UCSD-AML1 (cell line): ENCODE results near the gene AQP7.
"Not testable (repeated sequence)": the region's sequence is repeated elsewhere in the genome, so short reads cannot be mapped to it uniquely, and the experiment has no call there.

Experiments used
- DNase-seq: peaks from one replicate; lab custom pipeline; 2025; ENCODE audit not compliant: unreplicated experiment; lab: John Stamatoyannopoulos, UW

The AQP7 gene

GRCh38 chr9:33434317-33435105 lies 32.1 kb upstream of the AQP7 start:
- no peak for DNase-seq

- DNase-seq: no peak
These were observed 31.5 kb upstream of the AQP7 start for GRCh38 chr9:33433871-33434270.

- DNase-seq: no peak
These were observed 29.1 kb upstream of the AQP7 start for GRCh38 chr9:33431420-33431819.

GRCh38 chr9:33430942-33431341 lies 28.6 kb upstream of the AQP7 start:
- DNase-seq: no peak

- DNase-seq: no peak
These were observed 27.1 kb upstream of the AQP7 start for GRCh38 chr9:33429256-33429985.

- DNase-seq: no peak
These were observed 24.5 kb upstream of the AQP7 start for GRCh38 chr9:33426843-33427293.

- no peak for DNase-seq
These were observed 22.8 kb upstream of the AQP7 start for GRCh38 chr9:33425128-33425533.

DNA sequence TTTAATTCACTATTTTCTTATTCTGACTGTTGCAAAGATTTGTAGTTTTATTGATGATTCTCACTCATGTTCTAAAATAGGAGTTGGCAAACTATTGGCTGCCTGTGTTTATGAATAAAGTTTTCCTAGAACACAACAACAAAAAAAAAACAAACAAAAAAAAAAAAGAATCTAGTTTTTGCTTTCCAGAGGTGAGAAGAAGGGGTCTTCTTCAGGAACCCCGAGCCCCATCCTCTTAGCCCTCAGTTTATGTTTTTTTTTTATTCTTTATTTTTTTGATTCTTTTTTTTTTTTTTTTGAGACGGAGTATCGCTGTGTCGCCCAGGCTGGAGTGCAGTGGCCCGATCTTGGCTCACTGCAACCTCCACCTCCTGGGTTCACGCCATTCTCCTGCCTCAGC lies 22.1 kb upstream of the AQP7 start:
- not testable (repeated sequence) for DNase-seq

- not testable (repeated sequence) for DNase-seq
These were observed 21.7 kb upstream of the AQP7 start for GRCh38 chr9:33424043-33424442.

GRCh38 chr9:33419708-33420303 lies 17.4 kb upstream of the AQP7 start:
- DNase-seq: no peak

- DNase-seq: no peak
These were observed 15.7 kb upstream of the AQP7 start for GRCh38 chr9:33418090-33418489.

DNA sequence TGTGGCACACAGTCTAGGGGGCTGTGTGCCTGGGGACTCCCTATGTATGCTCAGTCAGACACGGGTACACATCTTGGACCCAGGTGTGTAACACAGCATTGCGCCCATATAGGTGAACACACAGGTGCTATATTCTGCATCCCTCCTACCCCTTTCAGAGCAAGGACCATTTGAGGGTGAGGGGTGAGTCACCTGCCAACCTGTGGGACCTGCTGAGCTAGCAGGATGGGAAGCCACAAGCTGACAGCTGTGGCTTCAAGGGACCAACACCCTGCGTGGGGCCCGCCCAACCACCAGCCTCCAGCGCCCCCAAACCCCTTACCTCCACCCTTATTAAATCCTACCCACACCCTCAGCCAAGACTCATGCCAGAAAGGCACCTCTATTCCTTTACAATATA lies 14.6 kb upstream of the AQP7 start:
- no peak for DNase-seq

DNA sequence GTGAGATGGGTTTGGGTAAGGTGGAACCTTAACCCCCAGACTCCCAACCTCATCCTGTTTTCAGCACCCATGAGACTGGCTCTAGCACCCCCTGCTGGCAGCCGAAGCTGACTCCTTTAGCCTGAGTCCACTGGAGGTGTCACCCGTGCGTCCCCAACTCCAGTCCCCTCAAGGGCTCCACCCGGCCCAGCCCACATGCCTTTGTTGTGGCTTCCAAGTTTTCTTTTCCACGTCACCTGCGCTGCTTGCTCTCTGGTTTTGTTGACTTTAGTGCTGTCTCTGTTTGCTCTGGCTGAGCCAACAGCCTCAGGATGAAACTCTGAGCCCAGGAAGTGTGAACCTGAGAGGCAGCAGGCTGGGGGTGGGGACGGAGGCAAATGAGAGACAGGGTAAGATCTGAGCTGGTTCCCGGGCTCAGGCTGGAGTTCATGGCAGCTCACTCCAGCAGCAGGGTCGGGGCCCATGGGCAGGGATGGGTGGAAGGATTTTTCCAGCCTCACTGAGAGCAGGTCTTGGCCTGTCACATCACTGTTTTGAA lies 13.2 kb upstream of the AQP7 start:
- peak; percentile 65 for DNase-seq

DNA sequence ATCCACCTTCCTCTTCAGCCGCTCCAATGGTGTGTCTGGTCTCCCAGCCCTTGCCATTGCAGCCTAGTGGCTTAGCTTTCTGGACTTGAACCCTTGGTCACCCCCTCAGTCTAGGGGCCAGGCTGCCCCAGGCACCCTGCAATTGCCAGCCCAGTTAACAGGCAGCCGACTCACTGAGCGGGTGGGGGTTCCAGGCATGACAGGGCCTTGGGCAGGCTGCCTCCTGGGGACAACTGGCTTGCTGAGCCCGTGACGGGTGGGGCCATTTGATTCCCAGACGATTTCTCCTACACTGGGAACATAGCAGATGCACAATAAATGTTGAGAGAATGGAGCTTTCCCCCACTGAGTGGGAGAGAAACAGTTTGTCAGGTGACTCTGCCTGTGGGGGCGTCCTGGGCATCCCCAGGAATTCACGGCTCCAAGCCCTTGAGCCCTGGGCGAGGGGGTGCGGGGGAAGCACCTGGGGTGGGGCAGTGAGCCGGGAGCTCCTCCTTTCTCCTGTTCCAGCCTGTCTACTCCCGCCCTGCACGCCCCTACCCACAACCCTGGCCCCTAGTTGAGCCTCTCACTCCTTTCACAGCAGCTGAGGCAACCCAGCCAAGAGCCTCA lies 12.6 kb upstream of the AQP7 start:
- no peak for DNase-seq

DNA sequence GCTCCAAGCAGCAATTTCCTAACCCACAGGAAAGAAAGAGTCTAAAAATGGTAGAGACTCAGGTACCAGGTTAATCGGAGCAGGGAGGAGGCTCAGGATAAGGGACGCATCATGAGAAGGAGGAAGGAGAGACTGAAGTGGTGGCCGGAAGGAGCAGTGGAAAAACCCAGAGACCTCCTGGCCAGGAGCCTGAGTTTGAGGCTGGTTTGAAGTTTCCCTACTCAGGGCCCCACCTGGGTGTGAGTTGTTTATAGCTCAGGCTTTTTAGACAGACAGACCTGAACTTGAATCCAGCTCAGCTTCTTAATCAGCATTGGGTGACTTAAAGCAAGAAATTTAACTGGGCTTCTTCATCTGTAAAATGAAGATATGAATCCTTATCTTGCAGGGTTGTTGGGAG lies 11.9 kb upstream of the AQP7 start:
- no peak for DNase-seq

GRCh38 chr9:33408087-33408486 lies 5.7 kb upstream of the AQP7 start:
- DNase-seq: no peak

DNA sequence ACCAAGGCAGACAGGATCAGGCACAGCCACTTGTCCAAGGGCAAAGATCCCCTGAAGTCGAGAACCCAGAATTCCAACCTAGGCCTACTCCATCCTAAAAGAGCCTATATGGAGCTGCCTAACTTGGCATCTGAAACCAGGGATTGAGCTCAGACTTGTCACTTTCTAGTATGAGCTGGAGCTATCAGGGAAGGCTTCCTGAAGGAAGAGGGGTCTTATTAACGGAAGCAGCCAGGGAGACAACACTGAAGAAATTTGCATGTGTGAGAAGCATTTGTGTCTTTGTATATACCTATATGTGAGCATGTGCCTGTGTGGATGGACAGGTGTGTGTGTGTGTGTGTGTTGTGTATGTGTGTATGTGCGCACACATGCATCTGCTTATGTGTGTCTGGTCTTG lies 4.7 kb upstream of the AQP7 start:
- no peak for DNase-seq

DNA sequence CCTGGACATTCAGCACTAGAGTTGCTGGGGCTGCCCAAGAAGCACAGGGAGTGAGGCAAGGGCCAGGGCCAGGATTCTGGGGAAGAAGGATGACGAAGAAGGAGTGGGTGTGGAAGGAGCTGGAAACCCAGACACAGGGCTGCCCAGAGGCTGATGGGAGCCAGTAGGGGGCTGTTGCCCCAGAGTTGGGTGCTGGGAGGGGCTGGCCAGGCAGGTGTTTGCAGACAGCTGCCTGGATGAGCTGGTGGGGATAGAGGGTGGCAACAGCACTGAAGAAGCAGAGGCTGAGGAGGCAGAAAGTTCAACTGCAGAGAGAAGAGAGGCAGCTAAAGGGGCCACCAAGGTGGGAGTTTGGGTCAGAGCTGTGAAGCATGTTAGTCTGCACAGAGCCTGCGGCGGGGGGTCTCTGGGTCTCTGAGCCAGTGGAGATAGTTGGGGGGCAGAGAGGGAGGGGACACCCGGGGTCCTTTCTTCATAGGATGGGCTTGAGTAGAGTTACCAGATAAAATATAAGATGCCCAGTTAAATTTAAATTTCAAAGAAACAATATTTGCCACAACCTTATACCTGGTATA lies 2.5 kb upstream of the AQP7 start:
- DNase-seq: no peak

DNA sequence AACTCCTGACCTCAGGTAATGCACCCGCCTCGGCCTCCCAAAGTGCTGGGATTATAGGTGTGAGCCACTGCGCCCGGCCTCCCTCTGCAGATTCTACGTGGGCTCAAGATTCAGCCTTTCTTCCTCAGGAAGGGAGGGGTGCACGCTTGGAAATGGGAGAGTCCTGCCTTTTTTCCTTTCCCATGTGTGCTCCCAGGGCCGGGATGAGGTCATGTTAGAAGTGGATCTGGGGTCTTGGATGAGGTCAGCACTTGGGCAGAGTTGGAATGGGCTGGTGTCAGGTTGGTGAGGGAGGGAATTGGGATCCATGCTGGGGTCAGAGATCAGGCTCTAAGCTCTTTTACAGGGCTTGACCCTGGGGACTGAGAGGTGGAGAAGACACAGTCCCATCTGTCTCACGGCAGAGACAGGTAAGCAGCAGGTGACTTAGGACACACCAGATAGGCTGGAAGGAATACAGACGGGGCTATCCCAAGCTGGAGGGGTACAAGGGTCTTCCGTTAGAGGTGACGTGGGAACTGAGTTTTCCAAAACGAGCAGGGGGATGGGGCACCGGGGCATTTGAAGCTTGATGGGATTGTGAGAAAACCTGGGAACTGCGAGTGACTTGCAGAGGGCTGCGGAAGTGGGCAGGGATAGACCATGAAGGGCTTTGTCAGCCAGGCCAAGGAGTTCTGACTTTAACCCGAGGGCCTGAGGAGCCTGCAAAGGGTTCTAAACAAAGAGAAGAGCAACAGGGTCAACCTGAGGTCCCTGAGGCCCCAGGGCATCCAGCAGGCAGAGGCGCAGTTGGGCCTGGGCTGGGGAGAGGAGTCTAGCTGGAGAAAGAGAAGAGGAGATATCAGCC lies 1.8 kb upstream of the AQP7 start:
- DNase-seq: no peak

GRCh38 chr9:33401809-33402208 lies 559 bp downstream of the AQP7 start:
- DNase-seq: not testable (repeated sequence)
